Adipose tissue (tissue), 3 donors: ENCODE measurements around the gene WDR45. TPM values are rescaled to one million over a fixed set of nuclear protein-coding genes. Genes with fewer than 3 reads are reported as not detected.
A peak's percentile ranks its signal among the peaks of the same experiment; 100 is the strongest.

Experiments
- H3K27ac ChIP-seq: one replicate; pipeline ENCODE4 v1.5.1; 2013; ENCODE audit warnings: low read depth, low read length
- WGBS, 3 donors: extraction: QIAGEN DNeasy Blood & Tissue Kit; methylation state at CpG; one replicate each; pipeline ENCODE4 v1.1.7; 2013; 5-methylcytosine and 5-hydroxymethylcytosine counted together
- polyA plus RNA-seq, 3 donors: library from polyadenylated mRNA; stranded (reverse); fragments of 200-250 nt; gene quantifications; one replicate each; pipeline ENCODE4 v1.2.3, GENCODE V29; 2013
- donor health status: healthy with polysubstance abuse.
- donor health status: Bipolar disorder and iron deficiency.
- donor health status: healthy.

The WDR45 gene
- polyA plus RNA-seq, 3 donors, result 49.9 to 92.9 (median 88.5) TPM

- H3K27ac ChIP-seq, result no peak overlapping the region
- 13 to 76% (median 63%) methylated on average over 3 to 6 of the region's 6 CpGs for WGBS, 3 donors
These were observed 20.5 kb downstream of the WDR45 start for GRCh38 chrX:49059201-49059600.

- H3K27ac ChIP-seq, result no peak within 1 kb of the TSS
- WGBS, 3 donors, result 17 to 62% (median 52%) methylated on average over 5 of the region's 5 CpGs
These were observed 20.9 kb downstream of the WDR45 start, which contains the start of gene CCDC120 for GRCh38 chrX:49058794-49059193. CCDC120 (plus strand) TSS chrX:49058999; CDS start chrX:49062042, 3,043 bp downstream.

- 82 to 93% (median 91%) methylated on average over 5 of the region's 5 CpGs for WGBS, 3 donors
- H3K27ac ChIP-seq, result no peak overlapping the region
These were observed 25.5 kb downstream of the WDR45 start for GRCh38 chrX:49054073-49054762.

- H3K27ac ChIP-seq, result no peak overlapping the region
- 0 to 26% (median 2%) methylated on average over 16 to 72 of the region's 79 CpGs for WGBS, 3 donors
These were observed 26.2 kb downstream of the WDR45 start for GRCh38 chrX:49053223-49054072.

- no peak overlapping the region for H3K27ac ChIP-seq
- 15 to 43% (median 16%) methylated on average over 13 of the region's 13 CpGs for WGBS, 3 donors
These were observed 35.8 kb downstream of the WDR45 start for GRCh38 chrX:49043987-49044281.

- 0 to 31% (median 0%) methylated on average over 28 to 66 of the region's 67 CpGs for WGBS, 3 donors
- H3K27ac ChIP-seq, result peak within 1 kb of the TSS; percentile 92
These were observed 36.3 kb downstream of the WDR45 start, which contains the start of gene TFE3 for GRCh38 chrX:49043220-49043986. TFE3 (minus strand) TSS chrX:49043357; CDS start chrX:49043226, 131 bp downstream.

- peak overlapping the region; percentile 92 for H3K27ac ChIP-seq
- WGBS, 3 donors, result 0 to 44% (median 1%) methylated on average over 19 to 29 of the region's 29 CpGs
These were observed 37.0 kb downstream of the WDR45 start for GRCh38 chrX:49042581-49043219.

GRCh38 chrX:49041744-49042580 is 37.7 kb downstream of the WDR45 start:
- 3 to 22% (median 11%) methylated on average over 8 to 10 of the region's 10 CpGs for WGBS, 3 donors
- H3K27ac ChIP-seq, result peak overlapping the region; percentile 92

GRCh38 chrX:49040376-49040955 is 39.2 kb downstream of the WDR45 start:
- 23 to 39% (median 39%) methylated on average over 6 to 7 of the region's 7 CpGs for WGBS, 3 donors
- no peak overlapping the region for H3K27ac ChIP-seq

- WGBS, 3 donors, result 3 to 24% (median 18%) methylated on average over 8 to 9 of the region's 9 CpGs
- no peak overlapping the region for H3K27ac ChIP-seq
These were observed 39.9 kb downstream of the WDR45 start for GRCh38 chrX:49039598-49040375.

GRCh38 chrX:49037883-49038475 is 41.7 kb downstream of the WDR45 start:
- H3K27ac ChIP-seq, result no peak overlapping the region
- 87 to 91% (median 90%) methylated on average over 10 to 15 of the region's 15 CpGs for WGBS, 3 donors

GRCh38 chrX:49030283-49030682 is 49.4 kb downstream of the WDR45 start:
- H3K27ac ChIP-seq, result no peak overlapping the region
- 58 to 81% (median 75%) methylated on average over 3 to 6 of the region's 6 CpGs for WGBS, 3 donors

GRCh38 chrX:49029876-49030275 is 49.8 kb downstream of the WDR45 start:
- no peak overlapping the region for H3K27ac ChIP-seq
- 86 to 100% (median 91%) methylated on average over 1 to 6 of the region's 6 CpGs for WGBS, 3 donors
